HG03039 (cell line): Measurements from ENCODE around the gene LRSAM1.
"Not testable (repeated sequence)": the region's sequence is repeated elsewhere in the genome, so short reads cannot be mapped to it uniquely, and the experiment has no call there.

Experiments
- ATAC-seq: cut with Tn5 transposase; IDR thresholded peaks from one replicate; pipeline ENCODE4 v1.9.1; 2021; ENCODE audit warnings: mild to moderate bottlenecking, moderate library complexity; ENCODE audit not compliant: unreplicated experiment

LRSAM1 gene

GRCh38 chr9:127455324-127455992 lies 4.1 kb downstream of the LRSAM1 start:
- no peak for ATAC-seq

- ATAC-seq, result no peak
Observed at GRCh38 chr9:127457191-127457878, 6.0 kb downstream of the LRSAM1 start.

- ATAC-seq, result no peak
Observed at GRCh38 chr9:127458921-127459320, 7.6 kb downstream of the LRSAM1 start.

GRCh38 chr9:127463382-127463781 lies 12.1 kb downstream of the LRSAM1 start:
- no peak for ATAC-seq

- ATAC-seq, result no peak
Observed at GRCh38 chr9:127463911-127464310, 12.6 kb downstream of the LRSAM1 start.

GRCh38 chr9:127466407-127466917 lies 15.2 kb downstream of the LRSAM1 start:
- not testable (repeated sequence) for ATAC-seq

GRCh38 chr9:127467621-127468020 lies 16.3 kb downstream of the LRSAM1 start:
- no peak for ATAC-seq

GRCh38 chr9:127470662-127471061 lies 19.4 kb downstream of the LRSAM1 start:
- ATAC-seq, result no peak

- ATAC-seq, result no peak
Observed at GRCh38 chr9:127473501-127473900, 22.2 kb downstream of the LRSAM1 start.

- no peak for ATAC-seq
Observed at GRCh38 chr9:127473932-127474331, 22.6 kb downstream of the LRSAM1 start.

- ATAC-seq, result no peak
Observed at GRCh38 chr9:127474592-127474991, 23.3 kb downstream of the LRSAM1 start.

- no peak for ATAC-seq
Observed at GRCh38 chr9:127479507-127480081, 28.3 kb downstream of the LRSAM1 start.

- no peak for ATAC-seq
Observed at GRCh38 chr9:127482662-127483061, 31.4 kb downstream of the LRSAM1 start.

GRCh38 chr9:127485995-127486394 lies 34.7 kb downstream of the LRSAM1 start:
- ATAC-seq, result no peak

- ATAC-seq, result no peak
Observed at GRCh38 chr9:127488946-127489345, 37.6 kb downstream of the LRSAM1 start.

GRCh38 chr9:127489471-127490115 lies 38.3 kb downstream of the LRSAM1 start:
- ATAC-seq, result no peak

GRCh38 chr9:127490535-127491230 lies 39.4 kb downstream of the LRSAM1 start:
- no peak for ATAC-seq

- ATAC-seq, result no peak
Observed at GRCh38 chr9:127491516-127491915, 40.2 kb downstream of the LRSAM1 start.

- ATAC-seq, result no peak
Observed at GRCh38 chr9:127492616-127493015, 41.3 kb downstream of the LRSAM1 start.

GRCh38 chr9:127493592-127494303 lies 42.4 kb downstream of the LRSAM1 start:
- no peak for ATAC-seq
